Transverse colon (tissue), 3 donors: ENCODE data around the gene NPAS4.

Experiments used
- POLR2A ChIP-seq: fragments of 450-650 bp; IDR thresholded peaks from one replicate; pipeline ENCODE4 v1.6.1; 2016; ENCODE audit warnings: antibody characterized with exemption, mild to moderate bottlenecking, moderate library complexity
- TF ChIP-seq, protein P1 (sequence below), 5 experiments: fragments of 200-600 bp in 3 of 5; fragments of 450-650 bp in 2 of 5; sonication (generic) in 3 of 5; IDR thresholded peaks; 1 replicate in 2 of 5; 2 replicates in 3 of 5; pipeline ENCODE4 v1.5.1; 2016 to 2017; ENCODE audit warnings: antibody characterized with exemption in 5 of 5, inconsistent platforms in 3 of 5, mild to moderate bottlenecking in 2 of 5, moderate library complexity in 1 of 5

DNA sequence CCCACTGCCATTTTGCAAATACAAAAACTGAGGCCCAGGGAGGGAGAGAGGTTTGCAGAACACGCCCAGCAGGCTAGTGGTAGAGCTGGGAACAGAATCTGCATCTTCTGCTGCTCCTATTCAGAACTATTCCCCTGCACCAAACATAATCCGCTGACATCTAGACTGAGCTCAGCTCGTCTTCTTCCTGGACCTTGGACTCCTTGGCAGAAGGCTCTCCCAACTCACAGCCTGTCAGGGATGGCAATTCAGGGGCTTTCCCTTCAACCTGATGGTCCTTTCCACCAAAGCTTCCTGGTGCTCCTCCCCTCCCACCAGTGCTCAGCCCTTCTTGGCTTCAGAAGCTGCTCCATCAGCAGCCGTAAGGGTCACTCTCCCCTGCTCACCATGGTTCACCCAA is 9.5 kb upstream of the NPAS4 start:
- no peak for TF ChIP-seq POLR2A
- TF ChIP-seq, protein P1, sequence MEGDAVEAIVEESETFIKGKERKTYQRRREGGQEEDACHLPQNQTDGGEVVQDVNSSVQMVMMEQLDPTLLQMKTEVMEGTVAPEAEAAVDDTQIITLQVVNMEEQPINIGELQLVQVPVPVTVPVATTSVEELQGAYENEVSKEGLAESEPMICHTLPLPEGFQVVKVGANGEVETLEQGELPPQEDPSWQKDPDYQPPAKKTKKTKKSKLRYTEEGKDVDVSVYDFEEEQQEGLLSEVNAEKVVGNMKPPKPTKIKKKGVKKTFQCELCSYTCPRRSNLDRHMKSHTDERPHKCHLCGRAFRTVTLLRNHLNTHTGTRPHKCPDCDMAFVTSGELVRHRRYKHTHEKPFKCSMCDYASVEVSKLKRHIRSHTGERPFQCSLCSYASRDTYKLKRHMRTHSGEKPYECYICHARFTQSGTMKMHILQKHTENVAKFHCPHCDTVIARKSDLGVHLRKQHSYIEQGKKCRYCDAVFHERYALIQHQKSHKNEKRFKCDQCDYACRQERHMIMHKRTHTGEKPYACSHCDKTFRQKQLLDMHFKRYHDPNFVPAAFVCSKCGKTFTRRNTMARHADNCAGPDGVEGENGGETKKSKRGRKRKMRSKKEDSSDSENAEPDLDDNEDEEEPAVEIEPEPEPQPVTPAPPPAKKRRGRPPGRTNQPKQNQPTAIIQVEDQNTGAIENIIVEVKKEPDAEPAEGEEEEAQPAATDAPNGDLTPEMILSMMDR (IDR thresholded peaks at IDR 0.05): no peak
